ENCODE data around the gene SND1.

SND1 gene

DNA sequence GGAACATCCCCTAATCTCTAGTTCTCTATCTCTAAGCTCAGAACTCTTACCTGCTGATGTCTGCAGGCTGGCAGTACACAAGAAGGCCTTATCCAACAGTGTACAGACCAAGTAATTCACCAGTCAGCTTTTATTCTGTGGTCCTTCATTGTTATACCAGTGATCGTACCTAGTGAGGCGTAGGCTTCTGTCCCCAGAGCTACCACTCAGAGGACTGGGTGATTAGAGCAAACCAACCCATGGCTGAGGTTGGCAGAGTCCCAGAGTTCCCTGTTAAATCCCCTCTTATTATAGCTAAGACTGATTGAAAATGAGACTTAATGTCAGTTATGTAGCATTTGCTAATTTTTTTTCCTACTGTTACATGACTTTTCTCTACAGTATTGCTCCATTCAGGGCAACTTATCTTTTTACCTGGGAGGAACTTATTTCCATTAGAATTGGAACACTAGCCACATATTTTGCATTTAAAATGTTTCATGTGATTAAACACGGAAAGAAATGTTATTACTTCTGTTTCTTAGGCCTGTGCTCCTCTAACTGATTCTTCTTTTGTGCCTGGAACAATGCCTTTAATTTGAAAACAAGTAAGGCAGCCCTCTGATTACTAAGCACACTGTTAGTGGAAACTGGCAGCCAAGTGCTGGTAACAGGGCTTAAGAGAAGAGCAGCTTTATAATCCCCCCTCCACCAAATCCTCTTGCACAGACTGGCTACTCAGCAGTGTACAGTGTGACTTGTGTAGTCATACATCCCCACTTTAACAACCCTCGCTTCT is 252.1 kb downstream of the SND1 start:
- TF ChIP-seq, protein P1, sequence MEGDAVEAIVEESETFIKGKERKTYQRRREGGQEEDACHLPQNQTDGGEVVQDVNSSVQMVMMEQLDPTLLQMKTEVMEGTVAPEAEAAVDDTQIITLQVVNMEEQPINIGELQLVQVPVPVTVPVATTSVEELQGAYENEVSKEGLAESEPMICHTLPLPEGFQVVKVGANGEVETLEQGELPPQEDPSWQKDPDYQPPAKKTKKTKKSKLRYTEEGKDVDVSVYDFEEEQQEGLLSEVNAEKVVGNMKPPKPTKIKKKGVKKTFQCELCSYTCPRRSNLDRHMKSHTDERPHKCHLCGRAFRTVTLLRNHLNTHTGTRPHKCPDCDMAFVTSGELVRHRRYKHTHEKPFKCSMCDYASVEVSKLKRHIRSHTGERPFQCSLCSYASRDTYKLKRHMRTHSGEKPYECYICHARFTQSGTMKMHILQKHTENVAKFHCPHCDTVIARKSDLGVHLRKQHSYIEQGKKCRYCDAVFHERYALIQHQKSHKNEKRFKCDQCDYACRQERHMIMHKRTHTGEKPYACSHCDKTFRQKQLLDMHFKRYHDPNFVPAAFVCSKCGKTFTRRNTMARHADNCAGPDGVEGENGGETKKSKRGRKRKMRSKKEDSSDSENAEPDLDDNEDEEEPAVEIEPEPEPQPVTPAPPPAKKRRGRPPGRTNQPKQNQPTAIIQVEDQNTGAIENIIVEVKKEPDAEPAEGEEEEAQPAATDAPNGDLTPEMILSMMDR (IDR thresholded peaks at IDR 0.05; ENCODE audit: extremely low read depth, insufficient read depth, missing control alignments) = no peak
- in situ Hi-C loops (cut with MboI; ENCODE audit: low pct_unique_long_range_greater_than_20kb, low sequenced_read_pairs, unreplicated experiment) = no loop called here
- DNase-seq (ENCODE audit: low spot score) = no peak

DNA sequence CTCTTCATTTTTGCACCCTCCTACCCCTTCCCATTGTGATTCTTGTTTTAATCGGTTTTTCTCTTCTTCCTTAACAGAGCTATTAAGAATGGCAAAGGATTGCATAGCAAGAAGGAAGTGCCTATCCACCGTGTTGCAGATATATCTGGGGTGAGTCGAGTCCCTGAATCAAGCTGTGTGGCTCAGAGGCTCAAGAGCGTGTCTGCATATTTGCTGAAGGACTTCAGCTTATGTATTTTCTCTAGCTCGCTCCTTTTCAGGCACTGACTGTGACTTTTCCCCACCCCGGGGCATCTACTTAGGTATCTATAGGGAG is 252.6 kb downstream of the SND1 start:
- in situ Hi-C loops (cut with MboI; ENCODE audit: low pct_unique_long_range_greater_than_20kb, low sequenced_read_pairs, unreplicated experiment) = no loop called here
- DNase-seq (ENCODE audit: low spot score) = no peak
- TF ChIP-seq, protein P1 (IDR thresholded peaks at IDR 0.05; ENCODE audit: extremely low read depth, insufficient read depth, missing control alignments) = no peak

DNA sequence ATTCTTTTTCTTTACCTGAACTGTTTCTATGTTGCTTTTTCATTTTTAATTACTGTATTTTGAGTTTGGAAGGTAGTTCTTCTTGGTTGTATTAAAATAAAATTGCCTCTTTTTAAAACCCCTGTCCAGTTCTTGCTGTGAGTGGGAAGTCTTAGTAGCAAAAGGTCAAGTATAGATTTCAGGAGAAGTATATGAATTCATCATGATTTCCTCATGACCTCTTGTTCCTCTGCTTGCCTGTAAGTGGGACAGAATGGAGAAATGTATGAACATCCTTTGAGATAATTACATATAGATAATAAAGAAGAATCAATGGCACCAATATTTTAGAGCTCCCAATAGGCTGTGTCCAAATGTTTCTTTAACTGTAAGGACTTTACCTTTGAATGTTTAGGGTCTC is 253.0 kb downstream of the SND1 start:
- TF ChIP-seq, protein P1 (IDR thresholded peaks at IDR 0.05; ENCODE audit: extremely low read depth, insufficient read depth, missing control alignments) = no peak
- no peak for DNase-seq (ENCODE audit: low spot score)
- in situ Hi-C loops (cut with MboI; ENCODE audit: low pct_unique_long_range_greater_than_20kb, low sequenced_read_pairs, unreplicated experiment) = no loop called here

DNA sequence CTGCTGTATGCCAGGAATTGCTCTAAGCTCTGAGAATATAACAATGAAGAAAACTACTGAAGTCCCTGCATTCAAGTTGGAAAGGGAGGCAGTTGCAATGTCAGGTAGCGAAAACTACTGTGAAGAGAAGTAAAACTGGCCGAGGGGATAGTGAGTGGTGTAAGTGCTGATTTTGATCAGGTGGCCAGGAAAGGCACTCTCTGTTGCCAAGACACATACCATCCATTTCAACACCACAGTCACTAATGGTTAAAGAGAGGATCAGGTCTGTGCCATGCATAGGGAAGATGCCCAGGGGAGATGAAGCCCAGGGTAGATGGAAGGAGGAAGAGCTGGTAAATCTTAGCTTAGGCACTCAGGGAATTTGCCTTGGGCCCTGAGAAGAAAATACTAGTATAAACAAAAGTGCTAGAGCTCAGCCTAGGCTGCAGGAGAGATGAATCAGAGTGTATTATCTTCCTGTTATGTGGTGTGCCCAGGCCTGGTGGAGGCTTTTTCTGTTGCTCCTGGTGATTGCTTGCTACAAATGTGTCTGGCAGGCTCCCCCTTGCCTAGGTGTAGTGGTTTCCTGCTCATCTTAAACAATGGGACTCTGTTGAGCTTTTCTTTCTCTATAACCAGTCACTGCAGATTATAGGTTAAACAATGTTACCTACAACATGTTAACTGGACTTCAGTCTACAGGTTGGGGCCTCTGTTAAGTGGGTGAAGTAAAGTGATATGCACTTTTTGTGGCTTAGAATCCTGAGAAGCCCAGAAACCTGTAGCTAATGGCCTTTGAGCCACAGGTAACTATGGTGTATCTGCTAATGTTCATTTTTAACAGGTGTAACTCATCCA is 253.7 kb downstream of the SND1 start:
- no peak for DNase-seq (ENCODE audit: low spot score)
- in situ Hi-C loops (cut with MboI; ENCODE audit: low pct_unique_long_range_greater_than_20kb, low sequenced_read_pairs, unreplicated experiment) = no loop called here
- TF ChIP-seq, protein P1 (IDR thresholded peaks at IDR 0.05; ENCODE audit: extremely low read depth, insufficient read depth, missing control alignments) = no peak

DNA sequence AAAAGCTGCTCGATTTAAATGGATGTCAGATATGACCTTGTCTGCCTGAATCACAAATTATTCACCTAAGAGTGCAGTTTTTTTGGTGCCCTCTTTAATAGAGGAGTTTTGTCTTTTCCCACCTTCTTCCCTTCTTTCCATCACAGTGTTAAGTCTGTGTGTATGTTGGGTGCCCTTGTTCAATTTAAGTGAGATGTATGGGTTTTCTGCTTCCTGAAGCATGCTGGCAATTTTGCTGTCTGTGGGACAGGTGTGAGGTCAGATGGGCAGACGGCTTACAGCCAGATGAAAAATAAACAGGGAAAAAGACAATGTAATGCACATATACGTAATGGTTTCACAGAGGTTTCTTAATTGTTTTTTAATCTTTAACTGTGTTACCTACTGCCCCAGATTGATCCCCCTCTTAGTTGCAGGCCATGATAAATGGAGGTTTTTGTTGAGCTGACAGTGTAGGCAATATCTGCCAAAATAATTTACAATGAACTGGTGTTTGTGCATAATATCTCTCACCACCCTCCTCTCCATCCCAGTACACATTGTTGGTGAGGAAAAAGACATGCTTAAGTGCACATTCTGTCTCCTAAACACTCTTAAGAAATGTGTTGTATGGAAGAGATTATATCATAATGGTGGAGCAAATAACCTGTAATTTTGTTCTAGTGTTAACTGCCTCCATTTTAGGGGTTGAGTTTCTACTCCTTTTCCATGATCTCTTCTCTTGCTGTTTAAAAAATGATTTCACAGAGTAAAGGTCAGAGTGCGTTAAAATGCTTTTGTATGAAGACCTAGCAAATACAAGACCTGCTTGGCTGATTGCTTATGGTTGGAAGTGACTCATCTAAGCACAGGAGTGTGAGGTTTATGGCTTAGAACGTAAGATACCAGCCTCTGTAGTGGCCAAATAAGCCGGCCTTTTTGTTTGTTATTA is 255.4 kb downstream of the SND1 start:
- TF ChIP-seq, protein P1 (IDR thresholded peaks at IDR 0.05; ENCODE audit: extremely low read depth, insufficient read depth, missing control alignments) = no peak
- in situ Hi-C loops (cut with MboI; ENCODE audit: low pct_unique_long_range_greater_than_20kb, low sequenced_read_pairs, unreplicated experiment) = no loop called here
- DNase-seq (ENCODE audit: low spot score) = no peak
